GM12878 (cell line): ENCODE measurements around the gene OTUB1.

Source experiments
- ESRRA ChIP-seq: IDR thresholded peaks from 2 replicates; pipeline ENCODE4 v1.6.1; 2012; ENCODE audit warnings: mild to moderate bottlenecking, low read length, improper control_type of control experiment
- POLR2A ChIP-seq: IDR thresholded peaks from 2 replicates; pipeline ENCODE4 v1.6.1; 2011; ENCODE audit warnings: low read depth, mild to moderate bottlenecking, low read length

GRCh38 chr11:64035081-64035524 lies 48.9 kb downstream of the OTUB1 start:
- TF ChIP-seq ESRRA (no peak), POLR2A (no peak)
